Liver (tissue), 3 donors: ENCODE results near the gene DOCK10.

Experiments
- CTCF ChIP-seq: fragments of 150-350 bp; IDR thresholded peaks from 2 replicates; pipeline ENCODE4 v1.5.1; 2017; ENCODE audit warnings: improper control_type of control experiment, low read depth, low read length; ENCODE audit not compliant: missing input control
- HNF4A ChIP-seq, 2 donors: conservative IDR thresholded peaks; 2 replicates each; pipeline ENCODE4 v1.6.1; 2016; ENCODE audit warnings: antibody characterized with exemption in 2 of 2, mild to moderate bottlenecking in 2 of 2
- JUND ChIP-seq, 2 donors: IDR thresholded peaks; 2 replicates each; pipeline ENCODE4 v1.6.1; 2016; ENCODE audit warnings: antibody characterized with exemption in 2 of 2
- REST ChIP-seq: IDR thresholded peaks from 2 replicates; pipeline ENCODE4 v1.6.1; 2016; ENCODE audit warnings: antibody characterized with exemption, mild to moderate bottlenecking
- TF ChIP-seq, protein P1 (sequence below): IDR thresholded peaks from 2 replicates; pipeline ENCODE4 v1.6.1; 2016; ENCODE audit warnings: antibody characterized with exemption
- donor health status: healthy.
- donor health status: healthy.

- TF ChIP-seq CTCF (no peak), REST (no peak), HNF4A (conservative IDR thresholded peaks at IDR 0.05) (no peak), JUND (IDR thresholded peaks at IDR 0.05) (no peak)
- TF ChIP-seq, protein P1, sequence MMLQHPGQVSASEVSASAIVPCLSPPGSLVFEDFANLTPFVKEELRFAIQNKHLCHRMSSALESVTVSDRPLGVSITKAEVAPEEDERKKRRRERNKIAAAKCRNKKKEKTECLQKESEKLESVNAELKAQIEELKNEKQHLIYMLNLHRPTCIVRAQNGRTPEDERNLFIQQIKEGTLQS, result no peak
Observed at GRCh38 chr2:224924631-224925030, 117.6 kb downstream of the DOCK10 start.
